WTC11 (cell line): Measurements from ENCODE around the gene SIN3B. TPM values are rescaled to one million over a fixed set of nuclear protein-coding genes. Genes with fewer than 3 reads are reported as not detected.

Source experiments
- ATAC-seq: fragments of 200-7000 bp; cut with Tn5 transposase; 2 replicates; pipeline ENCODE4 v1.10.0; 2021; ENCODE audit warnings: mild to moderate bottlenecking, moderate library complexity
- CTCF ChIA-PET: fragments of 300-600 bp; sonication (Branson Sonifier 250); formaldehyde crosslinking; loops from one replicate; lab custom pipeline; 2021; ENCODE audit warnings: antibody characterized with exemption; lab: Charles Lee
- POLR2A ChIA-PET: fragments of 350-600 bp; sonication (Branson Sonifier 250); formaldehyde crosslinking; loops from one replicate; lab custom pipeline; 2021; ENCODE audit warnings: antibody characterized with exemption; lab: Charles Lee
- DNase-seq: peaks from one replicate; pipeline ENCODE4 v3.0.0; 2021; ENCODE audit warnings: low spot score
- H3K27ac Mint-ChIP-seq: 2 replicates; pipeline ENCODE4 v1.8.0; 2021; ENCODE audit warnings: mixed read lengths
- H3K27me3 Mint-ChIP-seq: 2 replicates; pipeline ENCODE4 v1.8.0; 2021; ENCODE audit warnings: low read depth, mild to moderate bottlenecking, moderate library complexity, mixed read lengths
- H3K36me3 Mint-ChIP-seq: 2 replicates; pipeline ENCODE4 v1.8.0; 2021; ENCODE audit warnings: mixed read lengths
- H3K4me1 Mint-ChIP-seq: 2 replicates; pipeline ENCODE4 v1.8.0; 2022; ENCODE audit warnings: mixed read lengths
- H3K4me3 Mint-ChIP-seq: 2 replicates; pipeline ENCODE4 v1.8.0; 2021; ENCODE audit warnings: mild to moderate bottlenecking, moderate library complexity, mixed read lengths
- H3K9me3 Mint-ChIP-seq: 2 replicates; pipeline ENCODE4 v1.8.0; 2021; ENCODE audit warnings: mixed read lengths
- CBFB ChIP-seq: sonication (generic); formaldehyde crosslinking; IDR thresholded peaks from 2 replicates; pipeline ENCODE4 v1.8.1; 2022; ENCODE audit warnings: mild to moderate bottlenecking, low read depth, missing genetic modification reagents
- CREM ChIP-seq: sonication (generic); formaldehyde crosslinking; IDR thresholded peaks from 2 replicates; pipeline ENCODE4 v1.8.1; 2022; ENCODE audit warnings: mild to moderate bottlenecking, missing genetic modification reagents, moderate library complexity
- EMX1 ChIP-seq: fragments of 250-450 bp; sonication (Bioruptor Pico); IDR thresholded peaks from 2 replicates; pipeline ENCODE4 v1.8.0; 2021; ENCODE audit warnings: mild to moderate bottlenecking
- FOXK1 ChIP-seq: sonication (generic); formaldehyde crosslinking; IDR thresholded peaks from 2 replicates; pipeline ENCODE4 v1.8.0; 2022; ENCODE audit warnings: mild to moderate bottlenecking, moderate library complexity, missing genetic modification reagents
- FOXP1 ChIP-seq: sonication (generic); formaldehyde crosslinking; IDR thresholded peaks from 2 replicates; pipeline ENCODE4 v1.8.0; 2022; ENCODE audit warnings: missing genetic modification reagents, mild to moderate bottlenecking, moderate library complexity, borderline replicate concordance
- JAZF1 ChIP-seq: fragments of 250-450 bp; sonication (Bioruptor Pico); IDR thresholded peaks from 2 replicates; pipeline ENCODE4 v1.9.0; 2021; ENCODE audit warnings: moderate library complexity, mild to moderate bottlenecking, inconsistent platforms
- MYBL2 ChIP-seq: sonication (generic); formaldehyde crosslinking; IDR thresholded peaks from 2 replicates; pipeline ENCODE4 v1.8.1; 2023; ENCODE audit warnings: mild to moderate bottlenecking, moderate library complexity, missing genetic modification reagents
- NFE2L1 ChIP-seq: sonication (generic); formaldehyde crosslinking; IDR thresholded peaks from 2 replicates; pipeline ENCODE4 v1.8.1; 2023; ENCODE audit warnings: missing genetic modification reagents
- NFYB ChIP-seq: sonication (generic); formaldehyde crosslinking; conservative IDR thresholded peaks from 2 replicates; pipeline ENCODE4 v1.8.0; 2022; ENCODE audit warnings: low read depth, missing genetic modification reagents
- NR3C1 ChIP-seq: sonication (generic); formaldehyde crosslinking; conservative IDR thresholded peaks from 2 replicates; pipeline ENCODE4 v1.8.1; 2023; ENCODE audit warnings: low read depth, mild to moderate bottlenecking, missing genetic modification reagents
- RELA ChIP-seq: sonication (generic); formaldehyde crosslinking; IDR thresholded peaks from 2 replicates; pipeline ENCODE4 v1.8.1; 2022; ENCODE audit warnings: missing genetic modification reagents, mild to moderate bottlenecking, borderline replicate concordance
- SP1 ChIP-seq: sonication (generic); formaldehyde crosslinking; conservative IDR thresholded peaks from 2 replicates; pipeline ENCODE4 v1.8.1; 2022; ENCODE audit warnings: missing genetic modification reagents
- TCF7 ChIP-seq: sonication (generic); formaldehyde crosslinking; IDR thresholded peaks from 2 replicates; pipeline ENCODE4 v1.8.0; 2022; ENCODE audit warnings: mild to moderate bottlenecking, low read depth, missing genetic modification reagents, moderate library complexity
- ZNF232 ChIP-seq: sonication (generic); formaldehyde crosslinking; IDR thresholded peaks from 2 replicates; pipeline ENCODE4 v1.8.0; 2022; ENCODE audit warnings: mild to moderate bottlenecking, missing genetic modification reagents
- ZNF671 ChIP-seq: fragments of 250-450 bp; sonication (Bioruptor Pico); IDR thresholded peaks from 2 replicates; pipeline ENCODE4 v1.8.0; 2021; ENCODE audit warnings: mild to moderate bottlenecking
- total RNA-seq: library from RNA; stranded (reverse); gene quantifications from 3 replicates; pipeline ENCODE4 v1.2.3, GENCODE V29; 2021
- TF ChIP-seq, protein P1 (sequence below): sonication (generic); formaldehyde crosslinking; IDR thresholded peaks from 2 replicates; pipeline ENCODE4 v1.8.0; 2022; ENCODE audit warnings: mild to moderate bottlenecking, missing genetic modification reagents
- TF ChIP-seq, protein P2 (sequence below): sonication (generic); formaldehyde crosslinking; IDR thresholded peaks from 2 replicates; pipeline ENCODE4 v1.8.1; 2022; ENCODE audit warnings: low read depth, mild to moderate bottlenecking, moderate library complexity, missing genetic modification reagents, borderline replicate concordance
- TF ChIP-seq, protein P3 (sequence below): sonication (generic); formaldehyde crosslinking; IDR thresholded peaks from 2 replicates; pipeline ENCODE4 v1.8.0; 2022; ENCODE audit warnings: mild to moderate bottlenecking, missing genetic modification reagents
- TF ChIP-seq, protein P4 (sequence below): sonication (generic); formaldehyde crosslinking; IDR thresholded peaks from 2 replicates; pipeline ENCODE4 v1.8.0; 2023; ENCODE audit warnings: mild to moderate bottlenecking, missing genetic modification reagents
- TF ChIP-seq, protein P5 (sequence below): sonication (generic); formaldehyde crosslinking; IDR thresholded peaks from 2 replicates; pipeline ENCODE4 v1.8.1; 2023; ENCODE audit warnings: mild to moderate bottlenecking, moderate library complexity, missing genetic modification reagents
- TF ChIP-seq, protein P6 (sequence below): fragments of 250-450 bp; sonication (Bioruptor Pico); conservative IDR thresholded peaks from 2 replicates; pipeline ENCODE4 v1.9.0; 2021; ENCODE audit warnings: mild to moderate bottlenecking

The SIN3B gene
- total RNA-seq, 1 experiment from 2014 or later = 87.7 TPM

DNA sequence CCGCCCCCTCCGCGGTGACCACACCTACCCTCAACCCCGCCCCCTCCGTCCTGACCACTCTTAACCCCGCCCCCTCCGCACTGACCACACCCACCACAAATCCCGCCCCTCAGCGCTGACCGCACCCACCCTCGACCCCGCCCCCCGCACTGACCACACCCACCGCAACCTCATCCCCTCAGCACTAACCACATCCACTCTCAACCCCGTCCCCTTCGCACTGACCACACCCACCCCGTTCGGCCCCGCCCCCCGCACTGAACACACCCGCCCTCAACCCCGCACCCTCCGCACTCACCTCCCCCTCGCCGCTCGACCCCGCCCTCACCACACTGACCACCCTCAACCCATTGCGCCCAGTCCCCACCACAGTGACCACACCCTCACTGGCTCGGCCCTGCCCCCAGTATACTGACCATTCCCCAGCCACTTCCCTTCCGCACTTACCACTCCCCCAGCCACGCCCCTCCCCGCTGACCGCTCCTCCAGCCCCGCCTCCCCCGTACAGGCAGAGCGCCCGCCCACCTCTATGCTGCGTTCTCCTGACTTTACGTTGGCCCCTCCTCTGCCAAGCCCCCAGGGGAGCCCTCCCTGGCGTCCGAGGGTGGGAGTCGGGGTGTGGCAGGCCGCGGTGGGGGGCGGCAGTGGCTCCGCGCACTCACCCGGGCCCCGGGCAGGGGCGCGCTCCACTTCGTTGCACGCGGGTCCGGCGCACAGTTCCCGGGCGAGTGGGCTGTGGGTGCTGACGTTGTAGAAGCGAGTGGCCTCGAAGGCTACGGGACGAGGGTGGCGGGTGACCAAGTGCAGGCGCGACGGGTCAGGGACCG lies 68.0 kb downstream of the SIN3B start:
- ChIA-PET POLR2A (no interaction called here), CTCF (interaction anchor here (0.7 to 1.5 kb wide), 3 partner anchors 9 to 182 kb away, joined by 3 to 6 read pairs (median 3); no protein-coding TSS in a partner anchor)
- peaks cover 4% of the 10 kb centered on the region; the same call in 1 of the 2 replicates for H3K4me1 Mint-ChIP-seq
- ATAC-seq = peak; percentile 86
- peak overlapping the region; percentile 62 for H3K4me3 Mint-ChIP-seq
- H3K36me3 Mint-ChIP-seq = no peaks in the 10 kb centered on the region
- peaks cover 31% of the 10 kb centered on the region for H3K27me3 Mint-ChIP-seq
- H3K9me3 Mint-ChIP-seq = no peaks in the 10 kb centered on the region
- no peak for TF ChIP-seq ZNF671 (CRISPR knock-in tag)
- no peak; the same call in 1 of the 2 replicates for TF ChIP-seq CREM
- TF ChIP-seq, protein P1, sequence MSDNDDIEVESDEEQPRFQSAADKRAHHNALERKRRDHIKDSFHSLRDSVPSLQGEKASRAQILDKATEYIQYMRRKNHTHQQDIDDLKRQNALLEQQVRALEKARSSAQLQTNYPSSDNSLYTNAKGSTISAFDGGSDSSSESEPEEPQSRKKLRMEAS = peak; percentile 33; the same call in 1 of the 2 replicates
- TF ChIP-seq ZNF232 = no peak
- no peak for TF ChIP-seq TCF7
- TF ChIP-seq, protein P2, sequence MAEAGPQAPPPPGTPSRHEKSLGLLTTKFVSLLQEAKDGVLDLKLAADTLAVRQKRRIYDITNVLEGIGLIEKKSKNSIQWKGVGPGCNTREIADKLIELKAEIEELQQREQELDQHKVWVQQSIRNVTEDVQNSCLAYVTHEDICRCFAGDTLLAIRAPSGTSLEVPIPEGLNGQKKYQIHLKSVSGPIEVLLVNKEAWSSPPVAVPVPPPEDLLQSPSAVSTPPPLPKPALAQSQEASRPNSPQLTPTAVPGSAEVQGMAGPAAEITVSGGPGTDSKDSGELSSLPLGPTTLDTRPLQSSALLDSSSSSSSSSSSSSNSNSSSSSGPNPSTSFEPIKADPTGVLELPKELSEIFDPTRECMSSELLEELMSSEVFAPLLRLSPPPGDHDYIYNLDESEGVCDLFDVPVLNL (CRISPR knock-in tag) = no peak
- TF ChIP-seq FOXK1 = peak; percentile 56; the same call in 1 of the 2 replicates
- TF ChIP-seq, protein P3, sequence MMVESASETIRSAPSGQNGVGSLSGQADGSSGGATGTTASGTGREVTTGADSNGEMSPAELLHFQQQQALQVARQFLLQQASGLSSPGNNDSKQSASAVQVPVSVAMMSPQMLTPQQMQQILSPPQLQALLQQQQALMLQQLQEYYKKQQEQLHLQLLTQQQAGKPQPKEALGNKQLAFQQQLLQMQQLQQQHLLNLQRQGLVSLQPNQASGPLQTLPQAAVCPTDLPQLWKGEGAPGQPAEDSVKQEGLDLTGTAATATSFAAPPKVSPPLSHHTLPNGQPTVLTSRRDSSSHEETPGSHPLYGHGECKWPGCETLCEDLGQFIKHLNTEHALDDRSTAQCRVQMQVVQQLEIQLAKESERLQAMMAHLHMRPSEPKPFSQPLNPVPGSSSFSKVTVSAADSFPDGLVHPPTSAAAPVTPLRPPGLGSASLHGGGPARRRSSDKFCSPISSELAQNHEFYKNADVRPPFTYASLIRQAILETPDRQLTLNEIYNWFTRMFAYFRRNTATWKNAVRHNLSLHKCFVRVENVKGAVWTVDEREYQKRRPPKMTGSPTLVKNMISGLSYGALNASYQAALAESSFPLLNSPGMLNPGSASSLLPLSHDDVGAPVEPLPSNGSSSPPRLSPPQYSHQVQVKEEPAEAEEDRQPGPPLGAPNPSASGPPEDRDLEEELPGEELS (CRISPR knock-in tag) = 0 out of 2 replicates have a peak, but pooled peaks have one; percentile 15
- TF ChIP-seq NFYB (CRISPR knock-in tag) = no peak
- no peak for TF ChIP-seq EMX1 (CRISPR knock-in tag)
- no peak for TF ChIP-seq CBFB (CRISPR knock-in tag)
- TF ChIP-seq NFE2L1 (CRISPR knock-in tag) = no peak
- 0 out of 2 replicates have a peak, but pooled peaks have one; percentile 37 for TF ChIP-seq MYBL2
- TF ChIP-seq JAZF1 (CRISPR knock-in tag) = no peak
- no peak for TF ChIP-seq RELA
- TF ChIP-seq, protein P4, sequence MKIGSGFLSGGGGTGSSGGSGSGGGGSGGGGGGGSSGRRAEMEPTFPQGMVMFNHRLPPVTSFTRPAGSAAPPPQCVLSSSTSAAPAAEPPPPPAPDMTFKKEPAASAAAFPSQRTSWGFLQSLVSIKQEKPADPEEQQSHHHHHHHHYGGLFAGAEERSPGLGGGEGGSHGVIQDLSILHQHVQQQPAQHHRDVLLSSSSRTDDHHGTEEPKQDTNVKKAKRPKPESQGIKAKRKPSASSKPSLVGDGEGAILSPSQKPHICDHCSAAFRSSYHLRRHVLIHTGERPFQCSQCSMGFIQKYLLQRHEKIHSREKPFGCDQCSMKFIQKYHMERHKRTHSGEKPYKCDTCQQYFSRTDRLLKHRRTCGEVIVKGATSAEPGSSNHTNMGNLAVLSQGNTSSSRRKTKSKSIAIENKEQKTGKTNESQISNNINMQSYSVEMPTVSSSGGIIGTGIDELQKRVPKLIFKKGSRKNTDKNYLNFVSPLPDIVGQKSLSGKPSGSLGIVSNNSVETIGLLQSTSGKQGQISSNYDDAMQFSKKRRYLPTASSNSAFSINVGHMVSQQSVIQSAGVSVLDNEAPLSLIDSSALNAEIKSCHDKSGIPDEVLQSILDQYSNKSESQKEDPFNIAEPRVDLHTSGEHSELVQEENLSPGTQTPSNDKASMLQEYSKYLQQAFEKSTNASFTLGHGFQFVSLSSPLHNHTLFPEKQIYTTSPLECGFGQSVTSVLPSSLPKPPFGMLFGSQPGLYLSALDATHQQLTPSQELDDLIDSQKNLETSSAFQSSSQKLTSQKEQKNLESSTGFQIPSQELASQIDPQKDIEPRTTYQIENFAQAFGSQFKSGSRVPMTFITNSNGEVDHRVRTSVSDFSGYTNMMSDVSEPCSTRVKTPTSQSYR (CRISPR knock-in tag) = no peak
- TF ChIP-seq, protein P5, sequence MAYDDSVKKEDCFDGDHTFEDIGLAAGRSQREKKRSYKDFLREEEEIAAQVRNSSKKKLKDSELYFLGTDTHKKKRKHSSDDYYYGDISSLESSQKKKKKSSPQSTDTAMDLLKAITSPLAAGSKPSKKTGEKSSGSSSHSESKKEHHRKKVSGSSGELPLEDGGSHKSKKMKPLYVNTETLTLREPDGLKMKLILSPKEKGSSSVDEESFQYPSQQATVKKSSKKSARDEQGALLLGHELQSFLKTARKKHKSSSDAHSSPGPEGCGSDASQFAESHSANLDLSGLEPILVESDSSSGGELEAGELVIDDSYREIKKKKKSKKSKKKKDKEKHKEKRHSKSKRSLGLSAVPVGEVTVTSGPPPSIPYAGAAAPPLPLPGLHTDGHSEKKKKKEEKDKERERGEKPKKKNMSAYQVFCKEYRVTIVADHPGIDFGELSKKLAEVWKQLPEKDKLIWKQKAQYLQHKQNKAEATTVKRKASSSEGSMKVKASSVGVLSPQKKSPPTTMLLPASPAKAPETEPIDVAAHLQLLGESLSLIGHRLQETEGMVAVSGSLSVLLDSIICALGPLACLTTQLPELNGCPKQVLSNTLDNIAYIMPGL (CRISPR knock-in tag) = no peak
- TF ChIP-seq, protein P6, sequence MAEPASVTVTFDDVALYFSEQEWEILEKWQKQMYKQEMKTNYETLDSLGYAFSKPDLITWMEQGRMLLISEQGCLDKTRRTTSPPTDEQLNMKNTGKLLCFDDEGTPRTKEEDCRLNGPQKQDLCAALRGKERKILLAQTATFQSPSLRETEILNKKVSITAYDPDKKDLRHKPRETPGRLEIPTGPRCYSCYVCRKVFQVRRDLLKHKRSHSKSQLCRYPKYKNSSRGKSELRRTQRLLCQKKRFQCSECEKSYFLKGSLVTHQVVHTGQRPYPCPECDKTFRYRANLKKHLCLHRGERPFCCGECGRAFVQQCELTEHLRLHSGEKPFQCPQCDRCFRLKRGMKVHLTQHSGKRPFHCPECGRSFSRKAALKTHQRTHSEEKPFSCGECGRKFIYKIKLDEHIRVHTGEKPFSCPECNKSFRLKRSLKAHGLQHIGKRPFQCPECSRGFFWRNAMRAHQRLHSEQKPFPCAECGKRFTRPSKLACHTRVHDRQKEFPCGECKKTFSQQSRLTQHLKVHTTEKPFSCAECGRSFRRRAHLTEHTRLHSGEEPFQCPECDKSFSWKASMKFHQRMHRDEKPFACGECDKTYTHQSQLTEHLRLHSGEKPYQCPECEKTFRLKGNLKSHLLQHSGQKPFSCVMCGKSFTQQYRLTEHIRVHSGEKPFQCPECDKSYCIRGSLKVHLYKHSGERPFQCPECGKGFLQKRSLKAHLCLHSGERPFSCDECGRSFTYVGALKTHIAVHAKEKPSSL (CRISPR knock-in tag) = no peak
- no peak for TF ChIP-seq SP1 (CRISPR knock-in tag)
- TF ChIP-seq FOXP1 (CRISPR knock-in tag) = peak; percentile 67; the same call in 1 of the 2 replicates
- TF ChIP-seq NR3C1 (CRISPR knock-in tag) = no peak
- no peak overlapping the region for H3K27ac Mint-ChIP-seq
- DNase-seq = peak; percentile 97
